Muscle of arm (tissue), 12 donors: ENCODE measurements around the gene NUB1. TPM values are rescaled to one million over a fixed set of nuclear protein-coding genes. Genes with fewer than 3 reads are reported as not detected.

Experiments
- DNase-seq: peaks from one replicate; pipeline ENCODE4 v3.0.0-alpha.2; 2013
- polyA plus RNA-seq, 12 donors: library from polyadenylated mRNA; unstranded; fragments of 120-200 nt; gene quantifications; one replicate each; pipeline ENCODE4 v1.2.1, GENCODE V29; 2013; ENCODE audit not compliant: insufficient read length in 12 of 12

The NUB1 gene
- polyA plus RNA-seq, 12 donors, result 31.4 to 76.1 (median 40.6) TPM; not detected in 1

DNA sequence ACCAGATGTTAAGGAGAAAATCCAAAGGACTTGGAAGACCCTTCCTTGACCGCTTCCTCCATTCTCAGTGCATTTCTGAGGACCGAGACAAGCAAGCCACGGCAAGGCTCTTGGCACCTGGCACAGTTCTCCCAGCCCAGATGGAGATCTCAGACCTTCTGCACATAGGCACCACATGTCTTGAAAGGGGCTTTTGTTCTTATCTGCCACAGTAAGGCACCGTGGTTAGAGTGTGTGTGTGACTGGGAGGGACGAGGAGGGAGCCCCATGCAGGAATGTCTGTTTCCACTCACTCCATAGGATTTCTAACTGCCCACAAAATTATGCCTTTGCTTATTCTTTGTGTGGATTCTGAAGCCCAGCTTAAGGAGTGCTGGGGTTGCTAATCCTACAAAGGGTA is 78.5 kb downstream of the NUB1 start:
- no peak for DNase-seq

DNA sequence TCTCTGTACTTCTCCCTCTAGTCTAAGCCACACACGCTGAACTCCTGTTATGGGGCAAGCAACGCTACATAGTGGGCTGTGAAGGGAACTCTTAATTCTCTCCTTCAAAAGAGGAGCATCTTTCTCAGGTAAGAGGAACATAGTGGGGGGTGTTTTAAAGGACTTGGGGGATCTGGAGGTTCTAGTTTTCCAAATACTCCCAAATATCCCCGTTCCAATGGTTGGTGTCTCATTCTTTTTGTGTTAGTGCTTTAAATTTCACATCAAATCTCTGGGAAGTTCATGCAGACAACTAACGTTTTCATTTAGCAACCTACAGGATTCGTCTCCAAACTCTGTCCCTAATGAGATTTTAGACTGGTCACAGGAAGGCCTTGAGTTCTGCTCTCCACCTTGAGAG is 80.6 kb downstream of the NUB1 start:
- DNase-seq, result no peak

DNA sequence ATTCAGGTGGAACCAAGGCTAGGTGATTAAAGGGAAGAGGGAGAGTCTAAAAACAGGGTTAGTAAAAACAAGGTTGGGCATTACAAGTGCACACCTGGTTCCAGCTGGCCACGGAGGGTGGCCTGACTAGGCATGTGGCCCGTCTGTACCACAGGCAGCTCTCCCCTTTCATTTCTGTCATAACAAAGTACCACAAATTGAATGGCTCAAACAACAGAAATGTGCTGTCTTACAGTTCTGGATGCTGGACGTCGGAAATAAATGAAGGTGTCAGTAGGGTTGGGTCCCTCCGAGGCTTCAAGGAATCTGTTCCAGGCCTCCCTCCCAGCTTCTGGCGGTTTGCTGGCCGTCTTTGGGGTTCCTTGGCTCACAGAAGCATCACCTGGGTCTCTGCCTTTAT is 81.6 kb downstream of the NUB1 start:
- no peak for DNase-seq

DNA sequence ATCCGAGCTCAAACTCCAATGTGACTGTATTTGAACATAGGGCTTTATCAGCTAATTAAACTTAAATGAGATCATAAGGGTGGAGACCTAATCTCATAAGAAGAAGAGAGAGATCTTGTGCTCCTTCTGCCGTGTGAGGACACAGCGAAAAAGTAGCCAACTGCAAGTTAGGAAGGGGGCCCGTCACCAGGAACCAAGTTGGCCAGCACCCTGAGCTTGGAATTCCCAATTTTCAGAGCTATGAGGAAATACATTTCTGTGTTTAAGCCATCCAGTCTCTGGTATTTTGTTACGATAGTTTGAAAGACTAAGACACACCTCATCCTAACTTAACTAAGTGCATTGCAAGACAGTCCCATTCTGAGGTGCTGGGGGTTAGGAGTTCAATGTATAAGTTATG is 82.3 kb downstream of the NUB1 start:
- no peak for DNase-seq

- no peak for DNase-seq
Measured at GRCh38 chr7:151424799-151425198, 83.2 kb downstream of the NUB1 start.

DNA sequence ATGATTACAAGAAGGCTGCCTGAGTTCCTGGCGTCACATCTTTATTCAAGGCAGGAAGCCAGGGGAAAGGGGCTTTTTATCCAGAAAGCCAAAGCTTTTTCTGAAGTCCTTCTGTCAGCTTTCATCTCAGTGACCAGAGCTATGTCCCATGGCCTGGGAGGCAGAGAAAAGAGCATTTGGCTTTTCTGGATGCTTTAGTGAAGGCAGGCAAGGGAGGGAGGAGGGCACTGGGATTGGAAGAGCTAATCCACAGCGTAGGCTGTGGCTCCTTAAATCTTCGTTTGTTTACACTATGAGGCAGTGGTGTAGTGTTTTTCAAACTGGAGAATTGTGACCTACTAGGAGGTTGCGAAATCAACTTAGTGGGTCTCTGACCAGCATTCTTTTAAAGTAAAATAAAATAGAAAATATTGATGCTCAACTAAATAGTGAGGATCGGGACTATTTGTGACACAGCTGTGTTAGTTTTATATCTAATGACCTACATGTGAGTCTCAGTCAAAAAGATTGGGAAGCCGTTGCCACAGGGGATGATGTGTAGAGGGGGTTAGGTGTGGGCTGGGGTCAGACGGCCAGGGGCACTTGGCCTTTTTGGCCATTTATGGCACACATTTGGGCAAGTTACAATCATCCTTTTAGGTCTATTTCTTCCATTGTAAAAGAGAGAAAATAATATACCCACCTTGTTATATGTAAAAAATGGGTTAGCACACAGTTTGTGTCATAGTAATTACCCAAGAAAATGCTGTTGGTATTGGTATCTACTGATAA is 84.2 kb downstream of the NUB1 start:
- no peak for DNase-seq

- peak; percentile 60 for DNase-seq
Measured at GRCh38 chr7:151426441-151426903, 84.9 kb downstream of the NUB1 start.

DNA sequence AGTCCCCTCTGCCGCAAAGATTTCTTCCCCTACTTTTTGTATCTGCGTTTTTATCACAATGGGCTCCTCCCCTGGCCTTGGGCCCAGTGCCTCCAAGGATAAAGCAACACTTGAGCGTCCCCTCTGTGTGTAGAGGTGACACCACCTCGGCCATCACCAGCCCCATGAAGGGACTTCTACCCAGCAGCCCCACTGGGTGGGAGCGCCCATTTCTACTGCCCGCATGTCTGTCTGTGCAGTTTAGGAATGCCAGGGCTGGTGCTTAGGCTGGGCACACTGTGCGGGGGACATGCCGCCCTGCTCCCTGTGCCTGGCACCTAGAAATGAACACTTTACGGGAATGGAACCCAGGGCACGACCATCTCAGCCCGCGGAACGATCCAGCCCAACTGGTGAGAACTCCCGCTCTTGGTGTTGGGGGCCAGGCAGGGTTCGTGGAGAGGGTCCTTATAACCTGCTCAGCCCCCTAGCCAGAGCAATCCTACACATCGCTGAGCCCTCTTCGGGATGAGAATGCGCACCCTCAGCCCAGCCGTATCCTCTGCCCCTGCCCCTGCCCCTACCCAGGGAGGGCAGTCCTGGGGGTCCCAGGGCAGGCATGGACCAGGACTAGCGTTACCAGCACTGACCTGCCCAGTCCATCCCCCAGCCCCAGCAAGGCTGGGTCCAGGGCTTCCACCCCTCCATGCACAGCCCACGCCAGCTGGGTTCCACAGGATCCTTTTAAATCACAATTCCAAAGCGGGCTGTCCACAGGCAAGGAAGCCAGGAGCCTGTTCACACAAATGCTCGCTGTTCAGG is 85.5 kb downstream of the NUB1 start:
- DNase-seq, result no peak

GRCh38 chr7:151427705-151428377 is 86.2 kb downstream of the NUB1 start:
- no peak for DNase-seq

Other genes starting within 250 kb of the NUB1 start
- 1 to 10 TPM in 7 of 12 donors, under 1 TPM in 3, not detected in 2; 0.30 to 4.1 (median 1.5) TPM for gene GBX1, start 174.1 kb upstream of the NUB1 start, polyA plus RNA-seq
- 1 to 10 TPM in 10 of 12 donors, not detected in 2; 1.7 to 6.3 (median 3.3) TPM for gene ASB10, start 154.6 kb upstream of the NUB1 start, polyA plus RNA-seq
- not detected for gene H2BK1, start 131.3 kb upstream of the NUB1 start, polyA plus RNA-seq
- 10 to 100 TPM in 10 of 12 donors, 1 to 10 TPM in 1, not detected in 1; 9.8 to 21.5 (median 17.3) TPM for gene ABCF2, start 114.6 kb upstream of the NUB1 start, polyA plus RNA-seq
- 10 to 100 TPM in 11 of 12 donors, not detected in 1; 15.9 to 26.8 (median 21.6) TPM for gene CHPF2, start 109.3 kb upstream of the NUB1 start, polyA plus RNA-seq
- gene SMARCD3, start 93.1 kb upstream of the NUB1 start, polyA plus RNA-seq, result 100 to 1,000 TPM in 11 of 12 donors, not detected in 1; 105 to 195 (median 140) TPM
- 10 to 100 TPM in 3 of 12 donors, 1 to 10 TPM in 8, not detected in 1; 2.3 to 25.2 (median 4.6) TPM for gene WDR86, start 68.2 kb downstream of the NUB1 start, polyA plus RNA-seq
- gene CRYGN, start 98.3 kb downstream of the NUB1 start, polyA plus RNA-seq, result under 1 TPM in 7 of 12 donors, not detected in 5; 0.12 to 0.82 (median 0.21) TPM
- gene RHEB, start 178.1 kb downstream of the NUB1 start, polyA plus RNA-seq, result 100 to 1,000 TPM in 3 of 12 donors, 10 to 100 TPM in 8, not detected in 1; 64.8 to 105 (median 84.8) TPM